RWPE1 (cell line): ENCODE results near the gene SCARF2.
"Not testable (repeated sequence)": the region's sequence is repeated elsewhere in the genome, so short reads cannot be mapped to it uniquely, and the experiment has no call there.

Experiments used
- CTCF ChIA-PET: fragments of 350-600 bp; sonication (Branson Sonifier 250); formaldehyde crosslinking; extraction: SDS; loops from one replicate; lab custom pipeline; 2021; lab: Yijun Ruan, JAX
- POLR2A ChIA-PET: fragments of 400-600 bp; formaldehyde crosslinking; extraction: SDS; loops from one replicate; lab custom pipeline; 2020; ENCODE audit warnings: antibody characterized with exemption; ENCODE audit not compliant: low non-redundant PET; lab: Yijun Ruan, JAX
- DNase-seq: peaks from one replicate; pipeline ENCODE4 v3.0.0; 2012; ENCODE audit warnings: low spot score
- H3K27ac ChIP-seq: fragments of 450-650 bp; 2 replicates; pipeline ENCODE4 v1.5.1; 2017
- CTCF ChIP-seq: fragments of 450-650 bp; conservative IDR thresholded peaks from 2 replicates; pipeline ENCODE4 v1.5.1; 2017; ENCODE audit warnings: low read depth, mild to moderate bottlenecking

Gene SCARF2

GRCh38 chr22:20437613-20438426 lies at the start of gene SCARF2:
TSS of gene SCARF2 (minus strand) at chr22:20437825. CDS start at chr22:20437754, 71 bp downstream.
- H3K27ac ChIP-seq, result peak within 1 kb of the TSS; percentile 37
- ChIA-PET POLR2A (no interaction called here), CTCF (no interaction called here)
- no peak for DNase-seq
- no peak for TF ChIP-seq CTCF

GRCh38 chr22:20486229-20486628 lies 48.6 kb upstream of the SCARF2 start:
- ChIA-PET POLR2A (no interaction called here), CTCF (interaction anchor here (0.7 kb wide), 1 partner anchor 12 kb away, joined by 11 read pairs; no protein-coding TSS in a partner anchor)
- H3K27ac ChIP-seq, result no peak overlapping the region
- no peak for TF ChIP-seq CTCF
- DNase-seq, result no peak

DNA sequence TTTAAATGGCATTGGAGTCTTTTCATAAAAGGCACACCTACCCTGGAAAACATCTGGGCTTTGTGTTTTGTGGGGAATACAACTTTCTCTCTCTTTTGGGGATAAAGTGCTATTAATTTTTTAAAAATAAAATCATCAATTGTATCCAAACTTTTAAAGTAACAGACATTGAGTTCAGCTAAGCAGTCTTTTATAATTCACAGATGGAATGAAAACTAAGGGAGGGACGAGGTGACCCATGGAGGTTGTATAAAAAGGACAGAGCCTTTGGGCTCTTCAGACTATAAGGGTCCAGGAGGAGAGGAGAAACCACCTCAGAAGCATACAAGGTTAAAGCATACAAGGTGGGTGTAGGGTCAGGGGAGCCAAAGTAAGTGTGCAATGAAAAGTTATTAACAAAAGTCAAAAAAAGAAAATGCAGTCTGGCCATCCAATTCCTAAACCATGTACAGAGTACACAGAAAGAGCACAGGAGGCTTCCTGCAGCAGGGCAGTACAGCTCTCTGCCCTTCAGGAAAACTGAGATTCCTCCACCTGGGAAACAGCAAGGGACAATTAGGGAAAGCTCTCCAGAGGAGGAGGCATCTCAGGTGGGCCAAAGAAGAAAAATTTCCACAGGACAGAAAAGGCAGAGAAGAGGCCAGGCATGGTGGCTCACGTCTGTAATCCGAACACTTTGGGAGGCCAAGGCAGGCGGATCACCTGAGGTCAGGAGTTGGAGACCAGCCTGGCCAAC lies 47.5 kb upstream of the SCARF2 start:
- DNase-seq, result no peak
- ChIA-PET POLR2A (no interaction called here), CTCF (no interaction called here)
- H3K27ac ChIP-seq, result peak overlapping the region; percentile 7; the same call in 1 of the 2 replicates
- no peak for TF ChIP-seq CTCF

DNA sequence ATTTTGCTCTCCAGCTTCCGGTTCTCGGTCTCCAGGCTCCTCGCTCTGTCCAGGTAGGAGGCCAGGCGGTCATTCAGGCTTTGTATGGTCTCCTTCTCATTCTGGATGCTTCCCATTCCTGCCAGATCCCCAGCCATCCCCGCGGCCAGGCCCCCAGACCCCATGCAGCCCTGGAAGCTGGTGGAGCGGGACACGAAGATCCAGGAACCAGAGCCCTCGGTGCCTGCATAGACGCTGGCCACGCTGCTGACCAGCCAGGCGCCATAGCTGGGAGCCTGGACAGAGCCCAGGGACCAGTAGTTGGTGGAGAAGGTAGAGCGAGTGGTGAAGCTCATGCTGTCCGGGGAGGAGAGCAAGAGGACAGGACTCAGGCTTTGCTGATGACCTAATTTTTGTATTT lies 46.1 kb upstream of the SCARF2 start:
- no peak for TF ChIP-seq CTCF
- H3K27ac ChIP-seq, result no peak overlapping the region
- POLR2A ChIA-PET, result no interaction called here
- CTCF ChIA-PET, result no interaction called here
- DNase-seq, result no peak

DNA sequence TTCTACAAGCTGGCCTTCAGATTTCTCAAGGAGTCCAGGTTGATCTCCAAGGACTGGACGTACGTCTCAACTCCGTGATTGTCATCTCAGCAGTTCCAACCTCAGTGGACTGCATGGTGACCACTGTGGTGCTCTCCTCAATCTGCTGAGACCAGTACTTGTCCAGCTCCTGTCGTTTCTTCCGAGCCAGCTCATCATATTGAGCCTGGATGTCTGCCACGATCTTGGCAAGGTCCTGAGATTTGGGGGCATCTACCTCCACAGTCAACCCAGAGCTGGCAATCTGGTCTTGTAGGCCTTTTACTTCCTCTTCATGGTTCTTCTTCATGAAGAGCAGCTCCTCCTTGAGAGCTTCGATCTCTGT lies 45.5 kb upstream of the SCARF2 start:
- POLR2A ChIA-PET, H3K27ac ChIP-seq, DNase-seq, CTCF ChIA-PET: not testable (repeated sequence)

GRCh38 chr22:20479612-20480196 lies 42.1 kb upstream of the SCARF2 start:
- ChIA-PET POLR2A (no interaction called here), CTCF (no interaction called here)
- TF ChIP-seq CTCF, result no peak
- H3K27ac ChIP-seq, result no peak overlapping the region
- DNase-seq, result no peak

DNA sequence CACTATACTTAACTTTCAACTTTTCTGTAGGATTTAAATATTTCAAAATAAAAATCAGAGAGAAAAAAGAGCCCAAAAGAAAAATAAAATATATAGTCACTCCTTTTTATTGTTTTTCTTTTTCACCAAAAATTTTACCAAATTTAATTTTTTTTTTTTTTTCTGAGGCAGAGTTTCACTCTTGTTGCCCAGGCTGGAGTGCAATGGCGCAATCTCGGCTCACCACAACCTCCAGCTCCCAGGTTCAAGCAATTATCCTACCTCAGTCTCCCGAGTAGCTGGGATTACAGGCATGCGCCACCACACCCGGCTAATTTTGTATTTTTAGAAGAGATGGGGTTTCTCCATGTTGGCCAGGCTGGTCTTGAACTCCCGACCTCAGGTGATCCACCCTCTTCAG lies 40.4 kb upstream of the SCARF2 start:
- POLR2A ChIA-PET, CTCF ChIA-PET, H3K27ac ChIP-seq, DNase-seq: not testable (repeated sequence)

- DNase-seq, POLR2A ChIA-PET, CTCF ChIA-PET, H3K27ac ChIP-seq: not testable (repeated sequence)
These were observed 37.9 kb upstream of the SCARF2 start for GRCh38 chr22:20475569-20475968.
